HFF-Myc (cell line): ENCODE data around the gene CAPN5.

Experiments used
- DNase-seq: peaks from one replicate; pipeline ENCODE4 v3.0.0-alpha.2; 2011; ENCODE audit warnings: low read depth; ENCODE audit errors: extremely low read depth
- H3K4me3 ChIP-seq: replicated peaks from 2 replicates; pipeline ENCODE4 v1.5.1; 2011; ENCODE audit warnings: low read depth, mild to moderate bottlenecking, control low read depth, low read length
- CTCF ChIP-seq: IDR thresholded peaks from 2 replicates; pipeline ENCODE4 v1.5.1; 2012; ENCODE audit warnings: mild to moderate bottlenecking, low read depth, low read length, control low read depth; ENCODE audit errors: missing control alignments

Gene CAPN5

DNA sequence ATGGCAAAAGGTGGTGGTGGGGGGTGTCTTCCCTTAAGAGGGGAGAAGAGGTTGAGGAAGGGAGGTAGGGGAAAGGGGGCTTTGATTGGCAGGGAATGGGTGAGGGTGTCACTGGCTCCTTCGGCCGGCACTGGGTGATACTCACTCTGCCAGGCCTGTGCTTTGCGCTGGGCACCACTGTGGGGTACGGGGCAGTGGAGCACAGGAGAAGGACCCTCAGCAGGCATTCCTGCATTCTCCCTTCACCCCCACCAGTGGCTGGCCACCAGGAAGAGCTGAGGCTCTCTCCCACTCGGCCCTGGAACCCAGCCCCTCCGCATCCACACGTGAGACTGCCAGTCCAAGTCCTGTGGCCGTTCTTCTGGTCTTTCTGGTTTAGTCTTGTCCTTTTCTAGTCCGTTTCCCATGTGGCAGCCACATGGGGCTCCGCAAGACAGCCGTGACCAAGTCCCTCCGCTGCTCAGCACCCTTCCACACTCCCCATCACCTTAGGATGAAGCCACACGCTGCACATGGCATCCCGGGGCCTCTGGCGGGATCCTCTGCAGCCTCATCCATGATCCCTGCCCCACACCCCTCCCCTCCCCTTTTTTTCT lies 8.0 kb downstream of the CAPN5 start:
- no peak overlapping the region for H3K4me3 ChIP-seq
- DNase-seq: no peak
- no peak for TF ChIP-seq CTCF

DNA sequence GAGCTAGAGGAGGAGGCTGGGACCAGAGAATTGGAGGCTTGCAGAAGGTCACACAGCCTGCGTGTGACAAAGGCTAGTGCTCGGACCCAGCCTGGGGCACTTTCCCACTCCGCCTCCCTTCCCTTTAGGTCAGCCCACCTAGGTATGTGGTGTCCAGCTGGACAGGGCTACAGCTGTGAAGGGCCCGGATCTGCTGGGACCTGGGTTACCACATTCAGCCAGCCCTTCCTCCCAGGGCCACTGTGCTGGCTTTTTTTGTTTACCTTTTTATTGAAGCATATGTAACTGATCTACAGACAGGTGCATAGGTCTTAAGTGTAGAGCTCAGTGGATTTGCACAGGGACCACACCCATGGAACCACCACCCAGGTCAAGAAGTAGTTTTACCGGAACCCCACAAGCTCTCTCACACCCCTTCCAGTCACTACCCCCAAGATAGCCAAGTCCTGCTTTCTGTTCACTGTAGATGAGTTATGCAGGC lies 8.7 kb downstream of the CAPN5 start:
- DNase-seq: no peak
- no peak for TF ChIP-seq CTCF
- no peak overlapping the region for H3K4me3 ChIP-seq

DNA sequence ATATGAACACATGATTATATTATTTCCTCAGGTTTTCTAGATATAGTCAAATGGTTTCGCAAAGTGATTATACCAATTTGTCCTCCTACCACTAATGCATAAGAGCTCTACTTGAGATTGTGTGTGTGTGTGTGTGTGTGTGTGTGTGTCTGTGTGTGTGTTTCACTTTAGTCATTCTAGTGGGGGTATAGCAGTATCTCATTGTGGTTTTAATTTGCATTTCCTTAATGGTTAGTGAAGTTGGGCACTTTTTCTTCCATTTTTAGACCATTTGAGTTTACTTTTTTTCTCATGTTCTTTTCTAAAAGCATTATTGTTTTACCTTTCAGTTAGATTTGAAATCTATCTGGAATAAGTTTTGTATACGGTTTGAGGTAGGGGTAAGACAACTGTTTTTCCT lies 12.9 kb downstream of the CAPN5 start:
- no peak overlapping the region for H3K4me3 ChIP-seq
- no peak for TF ChIP-seq CTCF
- no peak for DNase-seq

DNA sequence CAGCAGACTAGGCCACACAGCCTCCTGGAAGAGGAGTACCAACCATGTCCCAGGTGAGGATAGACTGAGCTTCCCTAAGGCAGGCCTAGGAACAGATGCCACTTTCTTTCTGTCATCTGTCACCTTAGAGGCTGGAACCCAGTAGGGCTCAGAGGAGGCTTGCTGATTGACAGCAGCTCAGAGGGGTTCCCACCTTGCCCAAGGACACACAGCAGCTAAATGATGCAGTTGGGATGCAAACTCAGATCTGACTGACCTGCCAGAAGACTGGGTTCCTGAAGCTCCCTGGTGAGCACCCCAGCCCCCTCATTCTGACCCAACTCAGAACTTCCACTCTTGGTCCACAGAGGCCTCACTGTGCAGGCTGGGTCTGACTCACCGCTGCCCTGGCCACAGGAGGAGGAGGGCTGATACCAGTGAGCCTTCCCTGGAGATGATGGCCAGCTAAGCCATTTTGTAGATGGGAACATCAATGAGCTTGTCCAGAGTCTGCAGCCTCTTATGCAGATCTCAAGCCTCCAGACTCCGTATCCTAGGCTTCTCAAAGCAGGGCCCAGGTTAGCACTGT lies 14.0 kb downstream of the CAPN5 start:
- no peak for TF ChIP-seq CTCF
- no peak for DNase-seq
- no peak overlapping the region for H3K4me3 ChIP-seq

GRCh38 chr11:77081381-77081851 lies 14.6 kb downstream of the CAPN5 start:
- no peak for DNase-seq
- no peak for TF ChIP-seq CTCF
- no peak overlapping the region for H3K4me3 ChIP-seq

GRCh38 chr11:77081976-77082836 lies 15.4 kb downstream of the CAPN5 start:
- no peak for DNase-seq
- no peak overlapping the region for H3K4me3 ChIP-seq
- no peak for TF ChIP-seq CTCF
